Aorta (tissue), 5 donors: Measurements from ENCODE around the gene TAF11L11. TPM values are rescaled to one million over a fixed set of nuclear protein-coding genes. Genes with fewer than 3 reads are reported as not detected.
"Not testable (repeated sequence)": the region's sequence is repeated elsewhere in the genome, so short reads cannot be mapped to it uniquely, and the experiment has no call there.

Source experiments
- ATAC-seq: fragments of 200-7000 bp; cut with Tn5 transposase; one replicate; pipeline ENCODE4 v1.9.1; 2022; ENCODE audit warnings: moderate library complexity; ENCODE audit not compliant: low FRiP score
- DNase-seq, 2 donors: peaks; one replicate each; pipeline ENCODE4 v3.0.0-alpha.2; 2020
- H3K27ac ChIP-seq, 2 donors: one replicate each; pipeline ENCODE4 v1.5.1; 2013; ENCODE audit warnings: low read length in 2 of 2, mild to moderate bottlenecking in 2 of 2, moderate library complexity in 2 of 2, control low read depth in 1 of 2, inconsistent platforms in 1 of 2, low read depth in 1 of 2
- H3K27me3 ChIP-seq, 2 donors: one replicate each; pipeline ENCODE4 v1.6.1; 2013; ENCODE audit warnings: control low read depth in 1 of 2, low read length in 1 of 2, mild to moderate bottlenecking in 1 of 2, moderate library complexity in 1 of 2; ENCODE audit not compliant: insufficient read depth in 2 of 2, control insufficient read depth in 1 of 2
- H3K36me3 ChIP-seq, 2 donors: one replicate each; pipeline ENCODE4 v1.6.1; 2013; ENCODE audit warnings: control low read depth in 1 of 2, low read length in 1 of 2, mild to moderate bottlenecking in 1 of 2; ENCODE audit not compliant: insufficient read depth in 2 of 2, control insufficient read depth in 1 of 2
- H3K4me1 ChIP-seq, 2 donors: one replicate each; pipeline ENCODE4 v1.6.1; 2013; ENCODE audit warnings: low read length in 2 of 2, control low read depth in 1 of 2, mild to moderate bottlenecking in 1 of 2, moderate library complexity in 1 of 2; ENCODE audit not compliant: insufficient read depth in 2 of 2, control insufficient read depth in 1 of 2
- H3K4me3 ChIP-seq, 2 donors: one replicate each; pipeline ENCODE4 v1.5.1; 2013; ENCODE audit warnings: low read length in 2 of 2, control low read depth in 1 of 2, mild to moderate bottlenecking in 1 of 2
- H3K9me3 ChIP-seq: one replicate; pipeline ENCODE4 v1.6.1; 2013; ENCODE audit warnings: mild to moderate bottlenecking, low read length; ENCODE audit not compliant: control insufficient read depth
- WGBS, 2 donors: extraction: QIAGEN DNeasy Blood & Tissue Kit; methylation state at CpG; one replicate each; pipeline ENCODE4 v1.1.7; 2013; 5-methylcytosine and 5-hydroxymethylcytosine counted together
- intact Hi-C, 2 donors: fragments of 100-400 bp; cut with DNase I; formaldehyde crosslinking; loops; one replicate each; pipeline versions ENCODE4 v1.14.2 to v1.15.0; 2022
- long read RNA-seq, 2 donors: library from polyadenylated mRNA; unstranded; transcript quantifications; one replicate each; pipeline ENCODE4 v2.0.0, GENCODE V29; 2020 to 2021
- polyA plus RNA-seq, 2 donors: library from polyadenylated mRNA; stranded (reverse); fragments of 200-250 nt; gene quantifications; one replicate each; pipeline ENCODE4 v1.2.3, GENCODE V29; 2013
- total RNA-seq, 2 donors: library from RNA; stranded (reverse); fragmentation: NEBNext Ultra II Directional; extraction: Animal tissue kit (Norgen Biotek cat#: 25700); gene quantifications; one replicate each; pipeline ENCODE4 v1.2.1, GENCODE V29; 2021
- donor health status: healthy with polysubstance abuse.
- donor health status: Bipolar disorder and iron deficiency.
- donor health status: DM: no; HTN: no; CAD: no.
- donor health status: DM: no; HTN: no; CAD: no.
- donor health status: DM: yes; HTN: yes; CAD: no.

TAF11L11 gene
- total RNA-seq (not detected), polyA plus RNA-seq (not detected)
- long read RNA-seq, donor 1 = 0 reads
- long read RNA-seq, donor 2 = 0 reads

GRCh38 chr5:17603880-17604279, at the start of gene TAF11L11:
Gene TAF11L11 (plus strand): TSS chr5:17604183.
- H3K4me1 ChIP-seq, H3K27ac ChIP-seq, H3K4me3 ChIP-seq, H3K27me3 ChIP-seq, intact Hi-C loops, DNase-seq, H3K36me3 ChIP-seq, ATAC-seq, H3K9me3 ChIP-seq: not testable (repeated sequence)
- WGBS, 2 donors = 65 to 70% methylated on average over 6 of the region's 6 CpGs

DNA sequence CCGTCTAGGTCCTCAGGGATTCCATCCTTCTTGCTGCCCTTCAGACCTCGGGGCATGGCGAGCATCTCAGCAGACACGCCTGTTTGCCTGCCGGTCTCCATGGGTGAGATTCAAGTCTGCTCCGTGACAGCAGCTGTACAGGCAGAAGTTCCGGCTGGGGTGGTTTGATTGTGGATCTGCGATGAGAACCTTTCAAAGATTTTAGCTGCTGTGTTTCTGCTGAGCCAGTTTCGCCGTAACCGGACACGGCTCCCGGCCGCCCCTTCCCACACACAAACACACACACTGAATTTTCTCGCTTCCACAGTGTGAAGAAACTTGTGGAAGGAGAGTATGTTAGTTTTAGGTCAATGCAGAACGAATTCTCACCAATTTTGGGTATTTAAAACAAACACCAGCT, 18.3 kb upstream of the TAF11L11 start, which contains the start of gene TAF11L7:
Gene TAF11L7, minus strand, starts transcription at position 101 of the 400 bp plus-strand sequence.
- H3K9me3 ChIP-seq, H3K27me3 ChIP-seq, H3K27ac ChIP-seq, H3K4me3 ChIP-seq, DNase-seq, H3K4me1 ChIP-seq, ATAC-seq, intact Hi-C loops, H3K36me3 ChIP-seq: not testable (repeated sequence)
- WGBS, 2 donors = no CpG with 5 or more reads among the region's 16 CpGs

GRCh38 chr5:17590860-17591259, 13.1 kb upstream of the TAF11L11 start, which contains the start of gene TAF11L8:
Gene TAF11L8 (minus strand): TSS chr5:17590960.
- no CpG with 5 or more reads among the region's 16 CpGs for WGBS, 2 donors
- DNase-seq, intact Hi-C loops, H3K9me3 ChIP-seq, H3K4me1 ChIP-seq, ATAC-seq, H3K36me3 ChIP-seq, H3K27me3 ChIP-seq, H3K27ac ChIP-seq, H3K4me3 ChIP-seq: not testable (repeated sequence)

GRCh38 chr5:17594255-17594654, 9.7 kb upstream of the TAF11L11 start, which contains the start of gene TAF11L9:
Gene TAF11L9 (minus strand): TSS chr5:17594394.
- WGBS, 2 donors = 98% methylated on average over 7 to 10 of the region's 15 CpGs
- H3K27me3 ChIP-seq, H3K9me3 ChIP-seq, H3K4me1 ChIP-seq, DNase-seq, H3K4me3 ChIP-seq, H3K36me3 ChIP-seq, intact Hi-C loops, H3K27ac ChIP-seq, ATAC-seq: not testable (repeated sequence)

DNA sequence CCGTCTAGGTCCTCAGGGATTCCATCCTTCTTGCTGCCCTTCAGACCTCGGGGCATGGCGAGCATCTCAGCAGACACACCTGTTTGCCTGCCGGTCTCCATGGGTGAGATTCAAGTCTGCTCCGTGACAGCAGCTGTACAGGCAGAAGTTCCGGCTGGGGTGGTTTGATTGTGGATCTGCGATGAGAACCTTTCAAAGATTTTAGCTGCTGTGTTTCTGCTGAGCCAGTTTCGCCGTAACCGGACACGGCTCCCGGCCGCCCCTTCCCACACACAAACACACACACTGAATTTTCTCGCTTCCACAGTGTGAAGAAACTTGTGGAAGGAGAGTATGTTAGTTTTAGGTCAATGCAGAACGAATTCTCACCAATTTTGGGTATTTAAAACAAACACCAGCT, 6.3 kb upstream of the TAF11L11 start, which contains the start of gene TAF11L10:
Gene TAF11L10, minus strand, starts transcription at position 101 of the 400 bp plus-strand sequence.
- H3K4me1 ChIP-seq, DNase-seq, H3K36me3 ChIP-seq, H3K27me3 ChIP-seq, ATAC-seq, intact Hi-C loops, H3K27ac ChIP-seq, H3K9me3 ChIP-seq, H3K4me3 ChIP-seq: not testable (repeated sequence)
- WGBS, 2 donors = no CpG with 5 or more reads among the region's 15 CpGs

GRCh38 chr5:17604951-17605350, 968 bp downstream of the TAF11L11 start:
- Histone ChIP-seq H3K4me3 (no peak overlapping the region), H3K27ac (no peak overlapping the region), H3K36me3 (no peaks in the 10 kb centered on the region), H3K9me3 (peaks cover 2% of the 10 kb centered on the region), H3K4me1 (no peaks in the 10 kb centered on the region), H3K27me3 (no peaks in the 10 kb centered on the region)
- intact Hi-C loops = no loop called here
- 94% methylated on average over 14 of the region's 14 CpGs for WGBS, 2 donors
- no peak for ATAC-seq
- DNase-seq = no peak

- not testable (repeated sequence) for ATAC-seq
Measured at GRCh38 chr5:17607461-17607860, 3.5 kb downstream of the TAF11L11 start.

DNA sequence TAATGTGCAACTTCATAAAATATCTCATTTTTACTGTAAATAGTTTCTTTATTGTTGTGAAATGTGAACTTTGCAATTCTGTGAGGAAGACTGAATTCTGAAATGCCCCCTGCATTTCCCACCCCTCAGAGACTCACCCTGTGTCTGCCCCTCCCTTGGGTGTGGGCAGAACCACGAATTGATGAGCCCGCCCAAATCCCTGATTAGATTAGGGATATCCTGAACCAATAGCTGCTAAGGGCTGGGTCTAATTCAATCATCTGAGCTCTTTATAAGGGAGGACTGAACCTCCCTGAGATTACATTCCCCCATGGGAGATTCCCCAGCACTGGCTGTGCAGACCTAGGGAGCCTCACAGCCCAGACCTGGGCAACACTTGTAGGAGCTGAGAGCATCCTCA, 6.1 kb downstream of the TAF11L11 start, which contains the start of gene TAF11L12:
Gene TAF11L12, plus strand, starts transcription at position 301 of the 400 bp plus-strand sequence.
- ATAC-seq, H3K4me1 ChIP-seq, H3K27ac ChIP-seq, DNase-seq, H3K36me3 ChIP-seq, H3K27me3 ChIP-seq, intact Hi-C loops, H3K9me3 ChIP-seq, H3K4me3 ChIP-seq: not testable (repeated sequence)
- 77 to 79% methylated on average over 2 of the region's 2 CpGs for WGBS, 2 donors

More at GRCh38 chr5:17607461-17607860, 3.5 kb downstream of the TAF11L11 start:
- H3K4me3 ChIP-seq, H3K36me3 ChIP-seq, intact Hi-C loops, H3K27me3 ChIP-seq, H3K4me1 ChIP-seq, DNase-seq, H3K27ac ChIP-seq, H3K9me3 ChIP-seq: not testable (repeated sequence)
- WGBS, 2 donors = 84 to 94% methylated on average over 4 of the region's 4 CpGs

DNA sequence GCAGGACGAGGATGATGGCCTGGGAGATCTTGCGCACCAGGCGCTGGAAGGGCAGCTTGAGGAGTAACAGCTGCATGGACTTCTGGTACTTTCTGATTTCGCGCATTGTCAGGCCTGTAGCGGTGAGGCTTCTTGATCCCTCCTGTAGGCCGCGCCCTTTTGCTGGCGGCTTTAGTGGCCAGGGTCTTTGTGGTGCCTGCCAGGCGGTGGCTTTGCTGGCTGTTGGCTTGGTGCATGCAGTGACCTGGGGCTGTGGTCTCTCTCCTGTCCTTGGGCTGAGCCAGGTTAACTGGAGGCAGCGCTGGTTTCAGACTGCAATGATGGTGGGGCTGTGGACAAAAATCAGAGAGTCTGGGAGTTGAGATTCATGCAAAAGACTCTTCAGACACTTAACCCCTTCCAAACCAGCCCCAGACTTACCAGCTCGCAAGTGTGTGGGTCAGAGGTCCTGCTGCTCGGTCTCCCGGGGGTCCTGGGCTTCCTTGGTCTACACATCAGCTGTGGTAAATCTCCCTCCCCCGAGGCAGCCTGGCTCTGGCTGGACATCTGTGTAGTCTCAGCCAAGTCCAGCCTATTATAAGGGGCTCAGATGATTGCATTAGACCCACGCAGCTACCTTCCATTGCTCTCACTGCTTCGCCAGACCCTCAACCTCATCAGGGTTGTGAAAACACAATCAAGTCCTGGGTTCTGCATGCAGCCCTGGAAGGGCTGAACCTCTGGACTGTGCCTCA, 11.1 kb downstream of the TAF11L11 start:
- whole genome bisulfite sequencing, 2 donors = 89 to 92% methylated on average over 17 of the region's 17 CpGs
- no peaks in the 10 kb centered on the region for H3K27me3 ChIP-seq
- ATAC-seq (peak; percentile 33), DNase-seq (no peak)
- no peaks in the 10 kb centered on the region for H3K9me3 ChIP-seq
- intact Hi-C loops = no loop called here
- no peak overlapping the region for H3K4me3 ChIP-seq
- no peak overlapping the region for H3K27ac ChIP-seq
- no peaks in the 10 kb centered on the region for H3K4me1 ChIP-seq
- no peaks in the 10 kb centered on the region for H3K36me3 ChIP-seq
